CD14-positive monocyte (primary cell): Measurements from ENCODE around the gene NAXD. TPM values are rescaled to one million over a fixed set of nuclear protein-coding genes. Genes with fewer than 3 reads are reported as not detected.

ENCODE experiments used
- DNase-seq, 3 donors: peaks; one replicate each; pipeline ENCODE4 v3.0.0-alpha.2; 2011 to 2022
- H2AFZ ChIP-seq: 2 replicates; pipeline ENCODE4 v1.6.0; 2012; ENCODE audit warnings: mild to moderate bottlenecking, low read depth, low read length, inconsistent platforms; ENCODE audit not compliant: insufficient read depth, poor library complexity, severe bottlenecking
- H3K27ac ChIP-seq, 2 donors: 1 replicate in 1 of 2; 2 replicates in 1 of 2; pipeline ENCODE4 v1.5.1; 2012 to 2013; ENCODE audit warnings: low read length in 2 of 2, control low read depth in 1 of 2, inconsistent platforms in 1 of 2, low read depth in 1 of 2, mild to moderate bottlenecking in 1 of 2
- H3K27me3 ChIP-seq, 2 donors: one replicate each; pipeline versions ENCODE4 v1.6.0 to v1.6.1; 2011 to 2013; ENCODE audit warnings: low read length in 2 of 2; ENCODE audit not compliant: control insufficient read depth in 2 of 2, insufficient read depth in 2 of 2
- H3K36me3 ChIP-seq, 2 donors: replicated peaks in 1 of 2; 1 replicate in 1 of 2; 2 replicates in 1 of 2; pipeline versions ENCODE4 v1.5.1 to v1.6.1; 2012 to 2013; ENCODE audit warnings: low read length in 2 of 2, control low read depth in 1 of 2, inconsistent platforms in 1 of 2, mild to moderate bottlenecking in 1 of 2; ENCODE audit not compliant: insufficient read depth in 2 of 2, control insufficient read depth in 1 of 2
- H3K4me1 ChIP-seq, 2 donors: 1 replicate in 1 of 2; 2 replicates in 1 of 2; pipeline versions ENCODE4 v1.5.1 to v1.6.1; 2012 to 2013; ENCODE audit warnings: low read length in 2 of 2, control low read depth in 1 of 2, inconsistent platforms in 1 of 2, mild to moderate bottlenecking in 1 of 2, moderate library complexity in 1 of 2; ENCODE audit not compliant: insufficient read depth in 2 of 2, control insufficient read depth in 1 of 2
- H3K4me2 ChIP-seq: replicated peaks from 2 replicates; pipeline ENCODE3; 2012; ENCODE audit warnings: low read length, moderate library complexity, mild to moderate bottlenecking; ENCODE audit not compliant: poor library complexity, severe bottlenecking; ENCODE audit errors: extremely low read depth
- H3K4me3 ChIP-seq, 3 experiments: fragments of 200-600 bp in 1 of 3; sonication (generic) in 1 of 3; replicated peaks in 1 of 3; 1 replicate in 2 of 3; 2 replicates in 1 of 3; pipeline ENCODE4 v1.5.1; 2011 to 2013; ENCODE audit warnings: low read length in 3 of 3, mild to moderate bottlenecking in 3 of 3, control low read depth in 2 of 3, low read depth in 2 of 3, inconsistent platforms in 1 of 3, moderate library complexity in 1 of 3
- H3K79me2 ChIP-seq: 2 replicates; pipeline ENCODE4 v1.6.0; 2012; ENCODE audit warnings: mild to moderate bottlenecking, control low read depth, inconsistent platforms, low read length, moderate library complexity; ENCODE audit not compliant: insufficient read depth
- H3K9ac ChIP-seq: 2 replicates; pipeline ENCODE4 v1.6.0; 2017; ENCODE audit warnings: low read length, mild to moderate bottlenecking; ENCODE audit not compliant: insufficient read depth, poor library complexity, severe bottlenecking
- H3K9me3 ChIP-seq, 2 donors: replicated peaks in 1 of 2; 1 replicate in 1 of 2; 2 replicates in 1 of 2; pipeline versions ENCODE4 v1.5.1 to v1.6.1; 2012 to 2013; ENCODE audit warnings: low read length in 2 of 2, control low read depth in 1 of 2; ENCODE audit not compliant: control insufficient read depth in 1 of 2, insufficient read depth in 1 of 2
- H4K20me1 ChIP-seq: 2 replicates; pipeline ENCODE4 v1.6.0; 2012; ENCODE audit warnings: mild to moderate bottlenecking, low read length, control low read depth, moderate library complexity; ENCODE audit not compliant: insufficient read depth
- H3K27ac Mint-ChIP-seq, 7 donors: one replicate each; pipeline ENCODE4 v1.8.0; 2020; ENCODE audit warnings: mild to moderate bottlenecking in 7 of 7, mixed read lengths in 7 of 7, moderate library complexity in 6 of 7, inconsistent platforms in 2 of 7
- H3K27me3 Mint-ChIP-seq, 3 donors: one replicate each; pipeline ENCODE4 v1.8.0; 2021 to 2022; ENCODE audit warnings: low read depth in 3 of 3, mild to moderate bottlenecking in 3 of 3, mixed read lengths in 3 of 3, moderate library complexity in 3 of 3, inconsistent platforms in 1 of 3
- H3K36me3 Mint-ChIP-seq, 2 donors: one replicate each; pipeline ENCODE4 v1.8.0; 2020; ENCODE audit warnings: mixed read lengths in 2 of 2, inconsistent platforms in 1 of 2, mild to moderate bottlenecking in 1 of 2
- H3K4me1 Mint-ChIP-seq: one replicate; pipeline ENCODE4 v1.8.0; 2020; ENCODE audit warnings: mild to moderate bottlenecking, mixed read lengths
- H3K4me3 Mint-ChIP-seq, 2 donors: one replicate each; pipeline ENCODE4 v1.8.0; 2020; ENCODE audit warnings: mild to moderate bottlenecking in 2 of 2, mixed read lengths in 2 of 2, moderate library complexity in 1 of 2
- H3K9me3 Mint-ChIP-seq, 7 donors: one replicate each; pipeline ENCODE4 v1.8.0; 2020 to 2022; ENCODE audit warnings: mixed read lengths in 7 of 7, mild to moderate bottlenecking in 6 of 7, moderate library complexity in 6 of 7, inconsistent platforms in 2 of 7
- CTCF ChIP-seq: fragments of 200-600 bp; IDR thresholded peaks from one replicate; pipeline ENCODE4 v1.8.0; 2022; ENCODE audit warnings: antibody characterized with exemption, mild to moderate bottlenecking
- WGBS: methylation state at CpG from one replicate; pipeline ENCODE4 v1.1.5; 2013; ENCODE audit warnings: missing lambda C conversion rate; ENCODE audit not compliant: insufficient coverage; 5-methylcytosine and 5-hydroxymethylcytosine counted together
- intact Hi-C, 2 donors: fragments of 100-400 bp; cut with micrococcal nuclease; formaldehyde crosslinking; loops; one replicate each; pipeline versions ENCODE4 v1.15.0 to v1.15.1; 2023
- polyA plus RNA-seq, 3 donors: library from polyadenylated mRNA; depleted of rRNA in 1 of 3; unstranded in 2 of 3; stranded (reverse) in 1 of 3; fragments of 300-500 nt in 2 of 3; fragments of >200 nt in 1 of 3; fragmentation: Illumina TruSeq in 2 of 3; gene quantifications; 1 replicate in 2 of 3; 2 replicates in 1 of 3; pipeline ENCODE4 v1.2.3, GENCODE V29; 2012 to 2021

Gene NAXD
- polyA plus RNA-seq, 3 donors, result 7.4 to 22.8 (median 8.5) TPM

- Mint-ChIP-seq H3K27ac (peak overlapping the region in 3 of 7 donors; percentile 21 to 89 (median 61)), H3K4me3 (no peak overlapping the region), H3K36me3 (peaks cover 81 to 87% of the 10 kb centered on the region in 2 donors), H3K9me3 (peaks cover 0 to 5% (median 0%) of the 10 kb centered on the region in 7 donors), H3K27me3 (no peaks in the 10 kb centered on the region), H3K4me1 (no peaks in the 10 kb centered on the region)
- 96% methylated on average over 11 of the region's 14 CpGs for WGBS
- intact Hi-C loops, result no loop called here
- H3K4me3 ChIP-seq, result no peak overlapping the region
- no peaks in the 10 kb centered on the region for H3K9me3 ChIP-seq
- H4K20me1 ChIP-seq, result peaks cover 83% of the 10 kb centered on the region
- peaks cover 74 to 86% of the 10 kb centered on the region in 2 donors for H3K36me3 ChIP-seq
- H3K4me1 ChIP-seq, result no peaks in the 10 kb centered on the region
- no peak for TF ChIP-seq CTCF
- H2AFZ ChIP-seq, result no peak overlapping the region
- H3K79me2 ChIP-seq, result peaks cover 1% of the 10 kb centered on the region
- DNase-seq, result no peak
- no peak overlapping the region for H3K4me2 ChIP-seq
- H3K27ac ChIP-seq, result peak overlapping the region in 1 of 2 donors; percentile 45
- no peak overlapping the region for H3K9ac ChIP-seq
- H3K27me3 ChIP-seq, result no peaks in the 10 kb centered on the region
These were observed 21.4 kb downstream of the NAXD start for GRCh38 chr13:110636701-110637201.

GRCh38 chr13:110637275-110637674 is 21.9 kb downstream of the NAXD start:
- Histone ChIP-seq H2AFZ (no peak overlapping the region), H3K4me2 (no peak overlapping the region), H4K20me1 (peaks cover 83% of the 10 kb centered on the region), H3K27me3 (no peaks in the 10 kb centered on the region), H3K9ac (no peak overlapping the region), H3K27ac (peak overlapping the region in 1 of 2 donors; percentile 45), H3K36me3 (peaks cover 79 to 86% of the 10 kb centered on the region in 2 donors), H3K9me3 (no peaks in the 10 kb centered on the region), H3K4me1 (no peaks in the 10 kb centered on the region), H3K4me3 (no peak overlapping the region), H3K79me2 (no peaks in the 10 kb centered on the region)
- peaks cover 79 to 87% of the 10 kb centered on the region in 2 donors for H3K36me3 Mint-ChIP-seq
- no peak for DNase-seq
- H3K4me3 Mint-ChIP-seq, result no peak overlapping the region
- WGBS, result 91% methylated on average over 4 of the region's 6 CpGs
- peak overlapping the region in 1 of 7 donors; percentile 89 for H3K27ac Mint-ChIP-seq
- intact Hi-C loops, result no loop called here
- no peaks in the 10 kb centered on the region for H3K27me3 Mint-ChIP-seq
- H3K9me3 Mint-ChIP-seq, result peaks cover 0 to 1% (median 0%) of the 10 kb centered on the region in 7 donors
- no peak for TF ChIP-seq CTCF
- no peaks in the 10 kb centered on the region for H3K4me1 Mint-ChIP-seq
